ENCODE measurements around the gene DHRSX. TPM values are rescaled to one million over a fixed set of nuclear protein-coding genes. Genes with fewer than 3 reads are reported as not detected.

Gene DHRSX
- total and polyA plus RNA-seq, 2 experiments from 2014 or later: 37.2 to 71.7 TPM

DNA sequence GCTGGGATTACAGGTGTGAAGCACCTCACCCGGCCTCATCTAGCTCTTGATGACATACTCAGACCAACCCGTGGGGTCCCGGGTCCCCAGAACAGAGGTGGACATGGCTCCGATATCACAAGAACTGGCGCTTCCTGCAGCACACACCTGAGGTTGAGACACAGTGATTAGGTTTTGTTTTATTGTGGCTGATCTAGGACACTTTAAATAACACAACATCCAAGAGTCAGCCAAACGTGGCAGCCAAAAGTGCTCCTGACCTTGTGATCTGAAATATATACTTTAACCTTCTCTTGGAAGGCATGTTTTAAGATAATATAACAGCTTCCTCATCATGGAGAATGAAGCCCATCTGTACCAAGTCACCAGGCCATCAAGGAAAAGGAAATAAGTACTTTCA is 198.9 kb downstream of the DHRSX start:
- Histone ChIP-seq H3K4me1 (ENCODE audit: insufficient read depth) (no peaks in the 10 kb centered on the region), H3K36me3 (replicated peaks; ENCODE audit: insufficient read depth, low read depth) (no peaks in the 10 kb centered on the region), H2AFZ (no peak overlapping the region), H3K27ac (no peak overlapping the region), H3K79me2 (no peaks in the 10 kb centered on the region), H3K9me3 (ENCODE audit: low read depth) (no peaks in the 10 kb centered on the region), H3K4me2 (no peak overlapping the region), H3K4me3 (no peak overlapping the region), H4K20me1 (ENCODE audit: insufficient read depth, poor library complexity, severe bottlenecking) (no peaks in the 10 kb centered on the region), H3K9me2 (replicated peaks; ENCODE audit: insufficient read depth) (no peaks in the 10 kb centered on the region), H3K27me3 (no peaks in the 10 kb centered on the region)
- TF ChIP-seq EZH2 (IDR thresholded peaks at IDR 0.05; ENCODE audit: borderline replicate concordance): no peak
- 96% methylated on average over 6 of the region's 6 CpGs for WGBS (ENCODE audit: low lambda C conversion rate, missing lambda C conversion rate)
- DNase-seq (ENCODE audit: low spot score): no peak

DNA sequence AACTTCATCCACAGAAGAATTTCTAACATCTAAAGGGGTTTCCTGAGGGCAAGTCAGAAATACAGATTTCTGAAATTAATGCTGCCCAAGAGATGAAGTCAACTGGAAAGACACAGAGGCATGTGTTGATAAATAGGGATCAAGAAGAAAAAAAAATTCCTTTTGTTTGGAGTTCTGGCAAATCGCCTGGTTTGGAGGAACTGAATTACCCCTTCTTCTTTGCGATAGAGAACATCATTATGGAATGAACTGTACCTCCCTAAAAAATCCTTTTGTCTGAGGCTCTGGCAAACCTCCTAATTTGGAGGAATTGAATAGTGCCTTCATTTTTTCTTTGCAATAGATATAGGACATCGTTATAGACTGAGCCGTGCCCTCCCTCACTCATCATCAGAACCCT is 200.9 kb downstream of the DHRSX start:
- no peak for TF ChIP-seq EZH2phosphoT487 (IDR thresholded peaks at IDR 0.05; ENCODE audit: low read depth, severe bottlenecking, unreplicated experiment)
- TF ChIP-seq, protein P1, sequence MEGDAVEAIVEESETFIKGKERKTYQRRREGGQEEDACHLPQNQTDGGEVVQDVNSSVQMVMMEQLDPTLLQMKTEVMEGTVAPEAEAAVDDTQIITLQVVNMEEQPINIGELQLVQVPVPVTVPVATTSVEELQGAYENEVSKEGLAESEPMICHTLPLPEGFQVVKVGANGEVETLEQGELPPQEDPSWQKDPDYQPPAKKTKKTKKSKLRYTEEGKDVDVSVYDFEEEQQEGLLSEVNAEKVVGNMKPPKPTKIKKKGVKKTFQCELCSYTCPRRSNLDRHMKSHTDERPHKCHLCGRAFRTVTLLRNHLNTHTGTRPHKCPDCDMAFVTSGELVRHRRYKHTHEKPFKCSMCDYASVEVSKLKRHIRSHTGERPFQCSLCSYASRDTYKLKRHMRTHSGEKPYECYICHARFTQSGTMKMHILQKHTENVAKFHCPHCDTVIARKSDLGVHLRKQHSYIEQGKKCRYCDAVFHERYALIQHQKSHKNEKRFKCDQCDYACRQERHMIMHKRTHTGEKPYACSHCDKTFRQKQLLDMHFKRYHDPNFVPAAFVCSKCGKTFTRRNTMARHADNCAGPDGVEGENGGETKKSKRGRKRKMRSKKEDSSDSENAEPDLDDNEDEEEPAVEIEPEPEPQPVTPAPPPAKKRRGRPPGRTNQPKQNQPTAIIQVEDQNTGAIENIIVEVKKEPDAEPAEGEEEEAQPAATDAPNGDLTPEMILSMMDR (IDR thresholded peaks at IDR 0.05; ENCODE audit: poor library complexity): no peak
- TF ChIP-seq EZH2 (IDR thresholded peaks at IDR 0.05; ENCODE audit: borderline replicate concordance): no peak
- Histone ChIP-seq H3K27ac (no peak overlapping the region), H3K79me2 (no peaks in the 10 kb centered on the region), H3K9me2 (replicated peaks; ENCODE audit: insufficient read depth) (no peaks in the 10 kb centered on the region), H3K4me2 (no peak overlapping the region), H4K20me1 (ENCODE audit: insufficient read depth, poor library complexity, severe bottlenecking) (no peaks in the 10 kb centered on the region), H3K4me3 (no peak overlapping the region), H3K36me3 (replicated peaks; ENCODE audit: insufficient read depth, low read depth) (no peaks in the 10 kb centered on the region), H3K9me3 (ENCODE audit: low read depth) (no peaks in the 10 kb centered on the region), H3K4me1 (ENCODE audit: insufficient read depth) (no peaks in the 10 kb centered on the region), H2AFZ (no peak overlapping the region), H3K27me3 (no peaks in the 10 kb centered on the region)
- DNase-seq (ENCODE audit: low spot score): no peak
- WGBS (ENCODE audit: low lambda C conversion rate, missing lambda C conversion rate): 90% methylated on average over 4 of the region's 4 CpGs

DNA sequence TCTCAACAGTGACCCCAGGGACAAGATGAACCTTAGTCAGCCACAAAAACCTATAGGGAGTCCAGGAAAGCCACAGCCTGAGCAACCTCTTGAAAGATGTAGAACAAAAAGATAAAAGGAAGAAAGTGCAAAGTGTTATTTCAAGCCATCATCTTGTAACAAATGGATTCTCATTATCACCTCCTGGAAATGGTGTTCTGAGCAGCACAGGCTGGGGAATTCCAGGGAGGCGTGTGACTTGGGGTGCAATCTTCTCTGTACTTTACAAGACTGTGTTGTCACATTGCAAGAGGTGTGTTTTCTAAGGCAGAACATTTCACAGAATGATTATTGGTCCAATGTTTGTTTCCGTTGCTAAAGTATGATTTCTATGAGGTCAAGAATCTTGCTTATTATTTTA is 214.0 kb downstream of the DHRSX start:
- no peaks in the 10 kb centered on the region for H3K9me3 ChIP-seq (ENCODE audit: low read depth)
- H3K4me3 ChIP-seq: no peak overlapping the region
- no peaks in the 10 kb centered on the region for H4K20me1 ChIP-seq (ENCODE audit: insufficient read depth, poor library complexity, severe bottlenecking)
- H3K79me2 ChIP-seq: no peaks in the 10 kb centered on the region
- no peak overlapping the region for H2AFZ ChIP-seq
- no peak overlapping the region for H3K27ac ChIP-seq
- no peak overlapping the region for H3K4me2 ChIP-seq
- no peaks in the 10 kb centered on the region for H3K9me2 ChIP-seq (replicated peaks; ENCODE audit: insufficient read depth)
- TF ChIP-seq EZH2phosphoT487 (IDR thresholded peaks at IDR 0.05; ENCODE audit: low read depth, severe bottlenecking, unreplicated experiment) (no peak), EZH2 (IDR thresholded peaks at IDR 0.05; ENCODE audit: borderline replicate concordance) (no peak)
- TF ChIP-seq, protein P1 (IDR thresholded peaks at IDR 0.05; ENCODE audit: poor library complexity): no peak
- no peaks in the 10 kb centered on the region for H3K27me3 ChIP-seq
- 100% methylated on average over 2 of the region's 2 CpGs for WGBS (ENCODE audit: low lambda C conversion rate, missing lambda C conversion rate)
- no peak for DNase-seq (ENCODE audit: low spot score)
- H3K4me1 ChIP-seq (ENCODE audit: insufficient read depth): no peaks in the 10 kb centered on the region
- H3K36me3 ChIP-seq (replicated peaks; ENCODE audit: insufficient read depth, low read depth): no peaks in the 10 kb centered on the region

DNA sequence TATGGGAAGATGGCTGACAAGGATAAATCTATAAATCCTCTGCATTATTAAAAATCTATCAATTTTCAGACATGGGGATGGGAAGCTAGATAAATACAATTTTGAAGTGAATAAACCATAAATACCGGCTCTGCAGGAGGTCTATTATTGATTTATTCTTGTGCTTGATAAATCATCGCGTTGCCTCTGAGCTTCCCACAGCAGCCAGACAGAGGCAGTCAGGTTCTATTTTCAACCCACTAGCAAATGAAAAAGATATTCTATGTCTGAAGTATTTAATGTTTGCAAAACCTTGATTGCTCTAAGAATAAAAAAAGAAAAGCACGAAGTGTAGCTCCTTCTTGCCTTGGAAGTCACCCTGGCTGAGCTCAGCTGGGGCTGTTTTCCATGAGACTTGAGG is 216.2 kb downstream of the DHRSX start:
- no peak overlapping the region for H3K4me2 ChIP-seq
- no peaks in the 10 kb centered on the region for H3K27me3 ChIP-seq
- H3K36me3 ChIP-seq (replicated peaks; ENCODE audit: insufficient read depth, low read depth): no peaks in the 10 kb centered on the region
- WGBS (ENCODE audit: low lambda C conversion rate, missing lambda C conversion rate): 97% methylated on average over 4 of the region's 4 CpGs
- no peak for DNase-seq (ENCODE audit: low spot score)
- no peaks in the 10 kb centered on the region for H3K9me3 ChIP-seq (ENCODE audit: low read depth)
- no peak overlapping the region for H3K27ac ChIP-seq
- no peak for TF ChIP-seq EZH2phosphoT487 (IDR thresholded peaks at IDR 0.05; ENCODE audit: low read depth, severe bottlenecking, unreplicated experiment)
- TF ChIP-seq, protein P1 (IDR thresholded peaks at IDR 0.05; ENCODE audit: poor library complexity): no peak
- TF ChIP-seq EZH2 (IDR thresholded peaks at IDR 0.05; ENCODE audit: borderline replicate concordance): no peak
- no peaks in the 10 kb centered on the region for H4K20me1 ChIP-seq (ENCODE audit: insufficient read depth, poor library complexity, severe bottlenecking)
- no peak overlapping the region for H2AFZ ChIP-seq
- H3K9me2 ChIP-seq (replicated peaks; ENCODE audit: insufficient read depth): no peaks in the 10 kb centered on the region
- H3K4me1 ChIP-seq (ENCODE audit: insufficient read depth): no peaks in the 10 kb centered on the region
- H3K4me3 ChIP-seq: no peak overlapping the region
- no peaks in the 10 kb centered on the region for H3K79me2 ChIP-seq
